CD4-positive, alpha-beta T cell treated with Interleukin-6 at 100 ng/mL for 8 hours (primary cell): ENCODE results near the gene EIF2AK2.

Experiments used
- DNase-seq: peaks from one replicate; pipeline ENCODE4 v3.0.0-alpha.2; 2020; ENCODE audit warnings: mixed read lengths, low spot score

The EIF2AK2 gene

DNA sequence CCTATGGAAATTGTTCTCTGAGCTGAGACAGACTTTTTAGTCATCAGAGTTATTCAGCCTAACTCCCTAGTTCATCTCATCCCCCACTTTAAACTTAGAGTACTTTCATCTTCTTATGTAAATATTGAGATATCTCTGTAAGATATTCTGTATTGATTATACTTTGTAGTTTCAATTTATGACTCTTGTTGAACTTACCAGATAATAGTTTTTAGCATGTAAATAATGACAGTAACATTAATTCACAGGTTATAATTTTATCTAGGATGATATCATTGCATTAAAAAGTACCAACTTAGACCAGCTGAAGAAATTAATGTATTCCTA, 14.8 kb upstream of the EIF2AK2 start:
- DNase-seq = no peak

GRCh38 chr2:37168217-37168981, 11.6 kb upstream of the EIF2AK2 start:
- peak; percentile 41 for DNase-seq

DNA sequence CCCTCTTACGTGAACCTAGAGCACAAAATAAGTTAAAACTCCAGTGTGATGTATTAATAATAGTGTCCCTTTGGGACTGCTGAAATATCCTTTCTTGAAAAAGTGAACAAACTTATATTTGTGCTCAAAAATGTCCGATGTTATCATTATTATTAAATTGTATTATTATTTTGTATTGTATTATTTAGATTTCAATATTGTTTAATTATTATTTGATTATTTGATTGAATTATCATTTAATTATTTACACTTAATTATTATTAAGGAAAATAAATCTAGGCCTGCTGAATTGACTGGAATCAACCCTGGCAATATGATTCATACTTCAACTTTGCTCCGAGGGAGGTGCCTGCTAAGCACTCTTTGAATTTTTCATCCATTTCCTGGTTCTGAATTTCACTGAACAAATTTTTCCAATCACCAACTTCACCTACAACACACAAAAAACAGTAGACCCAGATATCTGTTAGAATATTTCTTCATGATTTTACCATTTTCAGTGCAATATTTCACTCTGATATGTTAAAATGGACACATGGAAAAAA, 10.9 kb upstream of the EIF2AK2 start:
- DNase-seq = no peak

DNA sequence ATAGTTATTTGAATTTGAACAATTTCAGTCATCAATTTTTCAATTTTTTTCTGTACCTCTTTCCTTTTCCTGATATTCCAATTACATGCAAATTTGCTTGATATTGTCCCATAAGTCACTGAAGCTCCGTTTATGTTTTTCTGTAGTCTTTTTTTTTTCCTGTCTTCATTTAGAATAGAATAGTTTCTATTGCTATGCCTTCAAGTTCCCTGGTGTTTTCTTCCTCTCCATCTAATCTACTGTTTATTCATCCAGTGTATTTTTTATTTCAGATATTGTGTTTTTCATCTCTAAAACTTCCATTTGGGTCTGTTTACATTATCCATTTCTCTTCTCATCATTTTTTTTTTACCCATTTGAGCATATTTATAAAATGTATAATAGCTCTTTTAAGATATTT, 8.0 kb upstream of the EIF2AK2 start:
- DNase-seq = no peak

DNA sequence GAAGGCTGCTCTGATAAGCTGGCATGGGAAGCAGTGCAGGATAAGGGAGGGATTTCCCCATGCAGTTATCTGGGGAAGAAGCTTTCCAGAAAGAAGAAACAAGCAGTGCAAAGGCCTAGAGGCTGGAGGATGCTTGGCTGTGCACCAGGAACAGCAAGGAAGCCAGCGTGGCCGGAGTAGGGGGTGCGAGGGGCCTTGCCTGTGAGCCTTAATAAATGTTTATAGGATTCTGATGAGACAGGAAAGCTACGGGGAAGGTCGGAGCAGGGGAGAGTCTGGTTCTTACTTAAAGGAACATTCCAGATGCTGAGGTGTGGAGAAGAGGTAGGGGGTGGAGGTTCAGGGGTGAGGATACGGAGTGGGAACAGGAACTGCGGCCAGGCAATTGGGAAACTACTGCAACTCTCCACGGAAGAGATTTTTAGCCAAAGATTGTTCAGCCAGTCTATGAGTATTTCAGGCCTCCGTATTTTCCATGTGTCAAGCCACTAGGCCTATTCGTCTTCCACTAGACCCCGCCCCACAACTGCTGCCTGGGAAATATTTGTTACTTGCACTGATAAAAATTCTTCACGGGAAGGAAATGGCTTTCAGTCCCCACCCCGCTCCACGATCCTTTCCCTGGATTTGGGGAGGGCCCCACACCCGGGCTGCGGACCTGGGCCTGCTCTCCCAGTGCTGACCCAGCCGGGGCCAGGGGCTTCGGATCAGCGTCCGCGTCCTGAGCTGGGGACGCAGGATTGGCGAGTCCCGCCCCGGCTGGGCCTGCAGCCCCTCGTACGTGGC, 516 bp downstream of the EIF2AK2 start:
- no peak for DNase-seq

DNA sequence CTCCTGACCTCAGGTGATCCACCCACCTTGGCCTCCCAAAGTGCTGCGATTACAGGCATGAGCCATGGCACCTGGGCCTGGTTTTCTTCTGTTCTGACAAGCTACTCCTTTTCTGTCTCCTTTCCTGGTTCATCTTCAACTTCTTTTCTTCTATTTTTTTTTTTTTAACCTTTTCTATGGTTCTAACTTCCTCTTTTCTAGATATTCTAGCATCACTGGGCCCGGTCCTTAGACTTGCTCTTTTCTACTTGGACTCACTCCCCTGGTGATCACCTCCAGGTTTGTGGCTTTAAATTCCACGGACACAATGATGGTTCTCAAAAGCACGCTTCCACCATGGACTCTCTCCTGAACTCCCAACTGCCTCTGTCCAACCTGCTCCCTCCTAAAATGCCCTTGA, 2.0 kb downstream of the EIF2AK2 start:
- no peak for DNase-seq

GRCh38 chr2:37153224-37153623, 3.6 kb downstream of the EIF2AK2 start:
- DNase-seq = no peak

DNA sequence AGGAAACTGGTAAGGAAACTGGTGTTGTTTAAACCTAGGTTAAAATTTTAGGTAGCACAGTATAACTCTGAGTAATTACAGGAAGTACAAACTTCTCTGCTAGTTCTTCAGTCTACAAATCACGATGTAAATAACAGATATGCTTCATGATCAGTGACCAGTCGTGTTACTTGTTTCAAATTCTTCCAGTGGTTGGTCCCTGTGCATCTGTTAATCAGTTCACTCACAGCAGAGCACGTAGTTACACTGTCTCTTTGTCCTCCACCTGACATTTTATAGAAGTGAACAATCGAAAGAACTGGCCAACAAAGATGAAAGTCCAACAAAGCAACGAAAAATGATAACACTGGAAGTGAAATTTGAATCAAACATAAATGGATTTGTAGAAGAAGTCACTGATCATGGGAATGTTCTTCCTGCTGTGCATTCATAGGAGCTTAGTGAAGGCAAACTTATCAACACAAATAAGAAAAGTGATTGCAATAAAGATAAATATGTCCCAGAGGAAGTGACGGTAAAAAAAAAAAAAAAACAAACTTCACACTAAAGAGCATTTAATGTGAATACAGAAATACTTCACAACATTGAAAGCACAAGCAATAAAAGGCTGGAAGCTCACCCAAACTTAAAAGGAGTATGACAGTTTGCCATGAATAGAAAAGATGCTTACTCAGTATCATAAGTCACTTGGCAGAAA, 7.0 kb downstream of the EIF2AK2 start:
- peak; percentile 21 for DNase-seq

DNA sequence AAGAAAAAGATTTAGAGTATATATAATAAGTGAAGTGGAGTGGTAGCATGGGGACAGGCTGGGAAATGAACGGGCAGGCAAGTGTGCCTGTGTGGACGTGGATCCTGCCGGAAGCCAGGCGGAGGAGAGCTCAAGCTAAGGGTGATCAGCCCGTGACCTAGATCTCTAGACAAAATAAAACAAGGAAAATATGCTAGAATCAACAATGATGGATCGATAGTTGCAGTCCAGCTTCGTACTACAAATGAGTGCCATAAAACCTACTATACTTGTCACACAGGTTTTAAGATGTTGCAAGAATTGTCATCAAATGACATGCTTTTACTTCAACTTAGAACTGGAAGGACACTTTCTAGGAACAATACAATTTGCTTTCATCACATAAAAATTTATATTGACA, 8.5 kb downstream of the EIF2AK2 start:
- no peak for DNase-seq

DNA sequence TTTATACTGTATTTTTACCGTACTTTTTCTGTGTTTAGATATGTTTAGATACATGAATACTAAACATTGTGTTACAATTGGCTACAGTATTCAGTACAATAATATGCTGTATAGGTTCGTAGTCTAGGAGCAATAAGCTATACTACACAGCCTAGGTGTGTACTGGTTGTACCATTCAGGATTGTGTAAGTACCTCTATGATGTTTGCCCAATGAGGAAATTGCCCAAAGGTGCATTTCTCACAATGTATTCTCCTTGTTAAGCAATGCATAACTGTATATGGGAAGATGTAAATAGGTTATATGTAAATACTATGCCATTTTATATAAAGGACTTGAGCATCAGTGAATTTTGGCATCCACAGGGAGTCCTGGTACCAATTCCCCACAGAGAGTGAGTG, 10.7 kb downstream of the EIF2AK2 start:
- DNase-seq = no peak

DNA sequence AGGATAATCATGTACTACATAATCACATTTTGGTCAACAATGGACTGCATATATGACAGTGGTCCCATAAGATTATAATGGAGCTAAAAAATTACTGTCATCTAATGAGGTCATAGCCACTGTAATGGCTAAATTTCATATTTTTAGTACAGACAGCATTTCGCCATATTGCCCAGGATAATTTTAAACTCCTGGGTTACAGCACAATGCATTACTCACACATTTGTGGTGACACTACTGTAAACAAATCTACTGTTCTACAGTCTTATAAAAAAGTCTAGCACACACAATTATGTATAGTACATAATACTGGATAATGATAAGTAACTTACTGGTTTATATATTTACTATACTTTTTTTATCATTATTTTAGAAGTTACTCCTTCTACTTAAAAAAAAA, 12.8 kb downstream of the EIF2AK2 start:
- no peak for DNase-seq

GRCh38 chr2:37142546-37142945, 14.2 kb downstream of the EIF2AK2 start:
- no peak for DNase-seq

DNA sequence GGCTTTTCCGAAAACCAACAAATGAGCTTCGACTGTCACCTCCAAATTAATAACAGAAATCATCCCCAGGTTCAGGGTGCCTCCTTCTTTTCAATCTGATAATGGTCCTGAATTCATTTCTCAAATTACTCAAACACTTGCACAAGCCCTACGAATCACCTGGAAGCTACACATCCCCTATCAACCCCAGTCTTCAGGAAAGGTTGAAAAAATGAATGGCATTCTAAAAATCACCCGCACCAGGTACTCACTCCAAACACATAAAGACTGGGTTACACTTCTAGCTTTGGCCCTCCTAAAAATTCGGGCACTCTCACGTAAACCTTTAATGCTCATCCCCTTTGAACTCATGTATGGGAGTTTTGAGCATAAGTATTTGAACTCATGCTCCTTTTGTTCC, 23.9 kb downstream of the EIF2AK2 start:
- DNase-seq = no peak

GRCh38 chr2:37125416-37125815, 31.4 kb downstream of the EIF2AK2 start:
- no peak for DNase-seq

GRCh38 chr2:37119157-37119556, 37.6 kb downstream of the EIF2AK2 start:
- no peak for DNase-seq

- DNase-seq = no peak
Measured at GRCh38 chr2:37117566-37117965, 39.2 kb downstream of the EIF2AK2 start.

DNA sequence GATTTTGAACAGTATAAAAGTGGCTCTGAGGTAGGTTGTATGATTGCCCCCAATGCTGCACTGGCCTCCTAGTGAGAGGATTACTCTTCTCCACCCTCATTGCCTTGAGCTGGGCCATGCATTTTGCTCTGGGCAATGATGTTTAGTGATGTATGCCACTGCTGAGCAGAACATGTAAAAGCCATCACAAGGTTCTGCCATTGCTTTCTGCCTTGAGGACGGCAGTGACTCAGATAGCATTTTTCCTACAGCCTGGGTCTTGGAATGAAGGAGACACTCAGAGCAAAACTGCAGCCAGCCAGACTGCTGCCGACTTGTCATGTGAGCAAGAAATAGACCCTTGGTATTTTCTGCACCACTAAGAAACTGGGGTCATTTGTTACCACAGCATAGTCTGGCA, 44.8 kb downstream of the EIF2AK2 start:
- DNase-seq = no peak

DNA sequence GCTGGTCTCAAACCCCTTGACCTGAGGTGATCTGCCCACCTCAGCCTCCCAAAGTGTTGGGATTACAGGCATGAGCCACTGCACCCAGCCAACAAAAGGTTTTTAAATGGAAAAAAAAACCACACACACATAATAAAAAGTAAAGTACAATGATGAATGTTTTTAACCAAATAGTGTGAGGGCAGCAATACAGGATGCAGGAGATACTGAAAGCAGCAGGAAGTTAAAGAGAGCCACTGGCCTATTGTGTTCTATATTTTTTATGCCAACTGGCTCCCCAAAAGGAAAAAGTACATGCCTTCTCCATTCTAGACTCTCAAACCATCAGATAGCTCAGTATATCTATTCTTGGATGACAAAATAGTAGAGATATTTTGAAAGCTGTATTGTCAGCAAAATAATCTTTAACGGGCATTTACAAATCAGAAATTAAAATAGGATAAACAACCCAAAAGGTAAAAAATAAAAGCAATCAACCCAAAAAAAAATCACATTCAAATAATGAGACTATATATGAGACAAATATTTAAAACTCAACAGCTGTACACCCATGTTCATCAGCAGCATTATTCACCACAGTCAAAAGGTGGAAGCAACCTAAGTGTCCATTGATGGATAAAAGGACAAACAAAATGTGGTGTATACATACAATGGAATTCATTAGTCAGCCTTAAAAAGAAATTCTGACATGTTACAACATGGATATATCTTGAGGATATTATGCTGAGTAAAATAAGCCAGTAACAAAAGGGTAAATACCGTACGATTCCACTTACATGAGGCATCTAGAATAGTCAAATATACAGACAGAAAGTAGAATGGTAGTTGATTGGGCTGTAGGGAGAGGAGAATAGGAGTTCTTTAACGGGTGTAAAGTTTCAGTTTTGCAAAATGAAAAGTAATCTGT, 46.2 kb downstream of the EIF2AK2 start:
- no peak for DNase-seq

DNA sequence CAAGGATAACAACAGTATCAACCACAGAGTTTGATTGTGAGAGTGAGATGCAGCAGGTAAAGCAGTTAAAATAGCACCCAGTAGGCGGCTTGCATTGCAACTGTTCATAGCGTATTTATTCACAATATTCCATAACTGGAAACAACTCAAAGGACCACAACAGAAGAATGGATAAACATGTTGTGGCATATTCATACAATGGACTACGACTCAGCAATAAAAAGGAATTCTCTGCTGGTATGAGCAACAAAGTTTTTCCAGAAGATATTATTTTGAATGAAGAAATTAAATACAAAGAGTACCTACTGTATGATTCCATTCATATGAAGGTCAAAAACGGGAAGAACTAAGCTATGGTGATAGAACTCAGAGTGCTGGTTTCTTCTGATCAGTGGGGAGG, 47.3 kb downstream of the EIF2AK2 start:
- no peak for DNase-seq

DNA sequence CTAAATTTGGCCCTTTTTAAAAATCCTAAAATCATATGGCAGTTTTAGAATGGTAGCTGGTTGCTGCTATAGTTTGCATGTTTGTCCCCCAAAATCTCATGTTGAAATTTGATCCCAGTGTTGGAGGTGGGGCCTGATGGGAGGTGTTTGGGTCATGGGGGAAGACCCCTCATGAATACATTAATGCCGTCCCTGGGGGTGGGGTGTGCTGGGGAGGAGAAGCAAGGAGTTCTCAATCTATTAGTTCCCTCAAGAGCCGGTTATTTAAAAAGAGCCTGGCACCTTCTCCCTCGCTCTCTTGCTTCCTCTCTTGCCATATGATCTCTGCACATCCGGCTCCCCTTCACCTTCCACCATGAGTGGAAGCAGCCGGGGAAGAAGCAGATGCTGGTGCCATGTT, 51.6 kb downstream of the EIF2AK2 start:
- DNase-seq = no peak

DNA sequence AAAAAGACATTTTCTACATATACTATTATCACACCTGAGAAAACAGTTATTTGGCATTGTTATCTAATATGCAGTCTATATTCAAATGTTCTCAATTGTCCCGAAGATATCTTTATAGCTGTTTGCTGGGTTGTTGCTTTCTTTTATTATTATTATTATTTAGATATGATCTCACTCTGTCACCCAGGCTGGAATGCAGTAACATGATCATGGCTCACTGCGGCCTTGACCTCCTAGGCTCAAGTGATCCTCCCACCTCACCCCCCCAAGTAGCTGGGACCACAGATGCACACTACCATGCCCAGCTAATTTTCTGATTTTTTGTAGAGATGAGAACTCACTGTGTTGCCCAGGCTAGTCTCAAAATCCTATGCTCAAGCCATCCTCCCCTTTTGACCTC, 52.6 kb downstream of the EIF2AK2 start:
- DNase-seq = no peak

DNA sequence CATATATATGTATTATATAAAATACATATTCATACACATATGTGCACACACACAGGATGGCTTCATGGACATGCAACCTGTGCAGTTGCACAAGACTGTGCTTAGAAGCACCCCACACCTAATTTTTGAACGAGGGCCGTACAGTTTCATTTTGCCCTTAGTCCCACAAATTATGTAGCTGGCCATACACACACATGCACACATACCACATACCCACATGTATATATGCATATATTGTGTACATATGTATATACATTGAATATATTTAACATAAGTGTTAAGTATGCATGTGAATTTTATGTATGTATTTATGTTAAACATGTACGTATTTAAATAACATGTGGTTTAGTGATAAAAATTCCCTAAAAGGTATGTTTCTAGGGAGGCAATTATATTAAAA, 54.2 kb downstream of the EIF2AK2 start:
- no peak for DNase-seq
